Measurements from ENCODE around the gene CGB3.

CGB3 gene

GRCh38 chr19:48985711-48986110 lies 38.4 kb downstream of the CGB3 start:
- DNase-seq: no peak

GRCh38 chr19:48982280-48982679 lies 41.9 kb downstream of the CGB3 start:
- DNase-seq: no peak

- DNase-seq: no peak
These were observed 47.1 kb downstream of the CGB3 start for GRCh38 chr19:48977061-48977460.

- DNase-seq: peak; percentile 42
These were observed 47.9 kb downstream of the CGB3 start for GRCh38 chr19:48975947-48976847.
